HG02610 (cell line): ENCODE data around the gene DOCK3.
"Not testable (repeated sequence)": the region's sequence is repeated elsewhere in the genome, so short reads cannot be mapped to it uniquely, and the experiment has no call there.

ENCODE experiments used
- ATAC-seq: cut with Tn5 transposase; IDR thresholded peaks from one replicate; pipeline ENCODE4 v1.9.1; 2021; ENCODE audit warnings: mild to moderate bottlenecking, moderate library complexity; ENCODE audit not compliant: unreplicated experiment

Gene DOCK3

GRCh38 chr3:50978586-50978985 is 303.9 kb downstream of the DOCK3 start:
- ATAC-seq = not testable (repeated sequence)

- ATAC-seq = no peak
Observed at GRCh38 chr3:50978991-50979667, 304.4 kb downstream of the DOCK3 start.

GRCh38 chr3:50982540-50983325 is 308.0 kb downstream of the DOCK3 start:
- ATAC-seq = no peak

GRCh38 chr3:50983887-50984286 is 309.2 kb downstream of the DOCK3 start:
- no peak for ATAC-seq

GRCh38 chr3:50985893-50986292 is 311.2 kb downstream of the DOCK3 start:
- no peak for ATAC-seq

GRCh38 chr3:50986726-50987125 is 312.0 kb downstream of the DOCK3 start:
- ATAC-seq = no peak

GRCh38 chr3:50994537-50994936 is 319.8 kb downstream of the DOCK3 start:
- ATAC-seq = no peak

GRCh38 chr3:50995085-50995824 is 320.5 kb downstream of the DOCK3 start:
- ATAC-seq = no peak

GRCh38 chr3:51002495-51002894 is 327.8 kb downstream of the DOCK3 start:
- no peak for ATAC-seq

GRCh38 chr3:51004235-51004634 is 329.5 kb downstream of the DOCK3 start:
- no peak for ATAC-seq

GRCh38 chr3:51024121-51024520 is 349.4 kb downstream of the DOCK3 start:
- no peak for ATAC-seq

GRCh38 chr3:51024765-51025632 is 350.3 kb downstream of the DOCK3 start:
- no peak for ATAC-seq

GRCh38 chr3:51031666-51032065 is 356.9 kb downstream of the DOCK3 start:
- no peak for ATAC-seq

GRCh38 chr3:51035630-51036029 is 360.9 kb downstream of the DOCK3 start:
- no peak for ATAC-seq

GRCh38 chr3:51044982-51045381 is 370.3 kb downstream of the DOCK3 start:
- ATAC-seq = no peak

- no peak for ATAC-seq
Observed at GRCh38 chr3:51052562-51052961, 377.8 kb downstream of the DOCK3 start.

GRCh38 chr3:51057121-51057520 is 382.4 kb downstream of the DOCK3 start:
- no peak for ATAC-seq

GRCh38 chr3:51063053-51063452 is 388.3 kb downstream of the DOCK3 start:
- ATAC-seq = no peak

GRCh38 chr3:51075221-51075775 is 400.6 kb downstream of the DOCK3 start:
- ATAC-seq = no peak

- ATAC-seq = no peak
Observed at GRCh38 chr3:51082363-51082762, 407.6 kb downstream of the DOCK3 start.
